Right lung (tissue), 5 donors: ENCODE results near the gene ANKDD1B. TPM values are rescaled to one million over a fixed set of nuclear protein-coding genes. Genes with fewer than 3 reads are reported as not detected.

Experiments
- DNase-seq, 2 donors: peaks; one replicate each; pipeline ENCODE4 v3.0.0-alpha.2; 2013
- polyA plus RNA-seq, 5 donors: library from polyadenylated mRNA; unstranded; fragments of 120-200 nt; gene quantifications; one replicate each; pipeline versions ENCODE4 v1.2.1 to v1.2.3, GENCODE V29; 2013; ENCODE audit warnings: inconsistent platforms in 1 of 5, low replicate concordance in 1 of 5; ENCODE audit not compliant: insufficient read length in 5 of 5, insufficient read depth in 1 of 5

ANKDD1B gene
- polyA plus RNA-seq, 5 donors: 3.7 to 5.7 (median 4.5) TPM

DNA sequence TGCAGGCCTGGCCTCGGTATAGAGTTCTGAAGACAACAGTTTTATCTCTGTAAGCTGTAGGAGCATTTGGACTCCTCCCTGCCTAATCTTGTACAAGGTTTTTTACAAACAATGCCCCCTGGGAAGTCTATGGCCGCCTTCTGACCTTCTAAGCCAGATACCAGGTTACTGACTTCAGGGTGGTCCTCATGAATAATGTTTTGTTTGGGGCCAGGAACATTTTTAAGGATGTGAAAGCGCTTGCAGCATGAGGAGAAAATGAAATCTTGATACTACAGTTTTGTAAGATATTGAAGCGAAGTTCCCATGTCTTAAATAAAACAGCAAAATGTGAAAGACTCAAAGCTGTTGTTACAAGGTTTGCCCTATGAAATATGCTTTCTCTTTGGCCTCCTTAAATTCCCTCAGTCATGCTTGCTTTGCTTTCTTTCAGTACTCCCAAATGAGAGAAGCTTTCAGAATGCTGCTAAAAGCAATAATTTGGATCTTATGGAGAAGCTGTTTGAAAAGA is 5.2 kb downstream of the ANKDD1B start:
- peak in 1 of 2 donors; percentile 31 for DNase-seq

DNA sequence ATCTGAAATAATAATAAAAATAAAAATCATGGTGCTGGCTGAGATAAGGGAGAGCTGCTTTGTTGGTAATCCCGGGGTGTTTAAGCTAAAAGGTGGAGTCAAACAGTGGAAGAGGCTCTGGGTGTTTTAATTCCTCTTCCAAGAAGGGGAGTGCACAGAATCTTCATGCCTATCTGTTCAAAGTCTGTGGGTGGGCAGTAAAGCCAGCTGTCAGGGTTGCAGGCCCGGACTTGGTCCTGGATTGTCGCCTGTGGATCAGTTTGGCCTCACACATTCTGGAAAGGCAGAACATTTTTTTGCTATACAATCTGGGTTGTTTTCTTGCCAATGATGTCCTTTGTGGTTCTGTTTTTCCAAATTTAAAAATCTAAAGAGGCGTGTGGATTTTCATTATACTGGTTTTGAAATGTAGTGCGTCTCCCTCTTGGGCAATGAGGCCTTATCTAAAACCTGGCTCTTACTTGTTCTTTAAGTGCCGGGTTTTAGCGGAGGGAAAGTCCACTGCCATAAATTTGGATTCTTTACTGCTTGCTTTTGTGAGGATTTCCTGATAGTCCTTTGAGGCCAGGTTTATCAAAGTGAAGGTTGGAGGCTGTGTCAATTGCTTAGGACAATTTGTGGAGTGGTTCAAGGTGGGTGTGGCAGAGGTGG is 5.8 kb downstream of the ANKDD1B start:
- DNase-seq: peak in 1 of 2 donors; percentile 42

DNA sequence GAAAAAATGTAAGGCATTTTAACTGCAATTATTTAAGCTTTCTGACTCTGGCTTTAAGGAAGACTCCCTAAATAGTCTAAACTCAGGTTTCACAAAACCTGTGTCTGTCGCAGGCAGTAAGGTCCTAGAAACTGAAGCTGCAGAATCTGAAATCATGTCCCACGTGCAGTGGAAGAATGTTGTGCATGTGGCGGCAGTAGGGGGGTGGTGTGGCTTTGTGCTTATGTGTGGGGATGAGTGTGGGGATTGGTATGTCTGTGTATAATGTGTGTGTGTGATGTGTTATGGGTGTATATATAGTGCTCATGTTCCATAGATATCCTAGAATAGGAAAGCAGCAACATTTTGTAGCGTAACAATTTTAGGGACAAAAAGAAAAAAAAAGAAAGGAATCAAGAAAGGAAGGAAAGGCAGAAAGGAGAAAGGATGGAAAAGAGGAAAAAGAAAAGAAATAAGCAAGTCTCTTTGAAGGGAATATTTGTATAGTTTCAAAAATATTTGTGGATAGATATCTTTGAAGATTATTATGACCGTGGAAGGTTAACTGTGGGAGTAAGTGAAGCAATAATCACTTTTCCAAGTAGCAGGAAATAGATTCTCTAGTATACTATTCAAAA is 6.6 kb downstream of the ANKDD1B start:
- DNase-seq: no peak

DNA sequence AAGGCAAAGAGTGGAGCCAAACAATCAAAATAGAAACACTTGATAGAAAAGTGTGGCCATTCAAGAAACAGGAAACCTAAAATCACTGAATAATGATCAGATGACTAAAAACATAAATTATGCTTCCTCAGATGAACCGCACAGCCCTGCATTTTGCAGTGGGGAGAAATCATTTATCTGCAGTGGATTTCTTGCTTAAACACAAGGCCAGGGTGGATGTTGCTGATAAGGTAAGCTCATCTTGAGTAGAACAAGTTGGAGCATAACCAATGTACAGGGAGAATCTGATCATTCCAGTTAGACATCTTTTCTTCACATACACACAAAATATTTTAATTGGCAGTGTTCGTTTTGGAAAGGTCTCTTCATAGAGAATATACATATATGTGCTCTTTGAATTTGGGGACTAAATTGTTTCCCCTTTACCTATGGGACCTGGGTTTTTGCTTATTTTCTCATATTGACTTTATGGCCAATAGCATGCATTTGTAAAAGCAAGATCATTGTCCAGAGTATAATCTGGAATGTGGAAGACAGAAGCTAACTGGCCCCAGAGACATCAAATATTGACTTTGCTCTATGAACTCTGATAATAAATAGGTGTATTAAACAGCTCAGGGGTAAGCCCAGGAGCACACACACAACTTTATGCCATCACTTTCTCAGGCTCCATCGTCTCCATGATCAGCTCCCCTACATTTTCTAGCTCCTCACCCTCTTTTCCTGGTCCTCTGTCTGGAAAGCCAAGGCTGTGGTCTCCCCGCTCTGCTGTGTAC is 9.1 kb downstream of the ANKDD1B start:
- no peak for DNase-seq

DNA sequence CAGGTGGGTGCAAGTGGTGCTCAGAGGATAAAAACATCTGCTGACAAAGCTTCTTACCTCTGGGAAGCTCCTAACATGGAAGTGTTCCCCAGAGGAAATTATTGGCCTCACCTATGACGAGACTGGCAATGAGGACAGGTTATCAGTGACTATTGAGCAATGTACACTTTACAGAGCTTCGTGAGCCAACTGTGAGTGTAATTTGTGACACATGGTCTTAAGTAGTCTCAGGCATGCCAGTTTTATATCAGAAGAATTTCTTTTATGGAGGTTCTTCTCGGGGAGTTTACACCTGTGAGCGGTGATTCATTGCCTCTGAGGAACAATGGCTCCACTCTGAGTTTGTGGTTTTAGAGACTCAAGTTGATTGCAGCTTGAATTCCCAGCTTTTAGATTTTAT is 11.3 kb downstream of the ANKDD1B start:
- DNase-seq: no peak

DNA sequence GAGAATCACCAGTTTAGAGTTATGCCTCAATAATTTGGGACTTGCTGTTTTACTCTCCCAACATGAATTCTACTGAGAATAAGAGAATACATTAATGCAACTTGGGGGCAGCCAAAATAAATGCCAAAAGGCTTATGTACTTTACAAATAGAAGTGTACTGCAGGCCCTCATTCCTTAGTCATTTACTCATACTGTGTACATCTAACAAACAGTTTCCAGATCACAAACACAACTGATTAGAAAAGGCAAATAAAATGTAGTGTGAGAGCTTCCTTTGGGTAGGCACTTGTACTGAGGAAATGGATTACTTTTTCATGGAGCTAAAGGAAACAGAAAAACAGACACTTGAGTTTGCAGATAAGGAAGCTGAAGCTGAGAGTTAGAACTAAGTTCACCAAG is 12.6 kb downstream of the ANKDD1B start:
- DNase-seq: no peak

DNA sequence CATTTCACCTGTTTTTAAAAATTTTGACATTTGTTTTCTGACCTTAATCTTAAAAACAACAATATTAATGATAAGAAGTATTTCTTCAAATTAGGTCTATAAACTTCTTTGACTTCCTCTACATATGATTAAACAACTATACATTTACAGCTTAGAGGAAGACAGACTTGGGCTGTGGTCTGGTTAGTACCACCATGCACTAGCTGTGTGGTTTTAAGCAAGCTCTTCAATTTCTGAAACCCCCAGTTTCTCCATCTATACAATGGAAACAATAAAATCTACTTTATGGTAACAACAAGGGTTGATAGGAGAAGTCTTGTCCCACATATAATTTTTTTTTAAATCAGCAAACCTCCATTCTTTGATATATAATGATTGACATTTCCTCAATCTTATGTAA is 15.7 kb downstream of the ANKDD1B start:
- DNase-seq: no peak

DNA sequence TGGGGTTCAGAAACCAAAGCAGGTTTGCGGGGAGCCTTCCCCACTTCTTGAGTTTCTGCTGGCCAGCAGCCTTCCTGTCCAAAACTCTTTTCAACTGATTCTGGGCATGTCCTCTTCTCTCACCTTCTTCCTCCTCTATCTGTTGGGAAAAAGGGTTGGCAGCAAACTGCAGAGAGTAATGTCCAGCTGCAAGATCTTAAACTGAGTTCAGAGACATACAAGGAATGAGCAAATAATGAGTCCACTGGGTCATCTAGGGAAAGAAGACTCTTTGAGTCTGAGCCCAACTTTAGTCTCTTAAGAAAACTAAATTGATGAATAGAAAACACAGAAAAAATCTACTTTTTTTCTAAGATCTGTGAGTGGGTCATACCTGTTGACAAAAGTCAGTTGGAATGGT is 16.5 kb downstream of the ANKDD1B start:
- no peak for DNase-seq

DNA sequence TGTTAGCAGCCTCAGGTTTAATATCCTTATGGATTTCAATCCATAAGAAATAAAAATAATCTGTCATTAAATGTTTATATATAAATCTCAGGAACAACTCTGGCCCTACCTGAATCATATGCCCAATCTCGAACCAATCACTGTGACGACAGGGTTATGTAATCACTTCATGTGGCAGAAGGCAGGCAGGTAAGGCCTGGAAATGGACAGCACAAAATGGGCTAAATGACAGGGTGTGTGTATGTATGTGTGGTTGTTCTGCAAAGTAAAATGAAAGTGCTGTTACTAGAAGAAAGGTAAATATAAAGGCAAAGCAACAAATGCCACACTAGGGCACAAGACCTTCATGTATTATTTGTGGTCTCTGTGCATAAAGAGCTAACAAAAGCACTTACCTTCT is 19.6 kb downstream of the ANKDD1B start:
- no peak for DNase-seq

DNA sequence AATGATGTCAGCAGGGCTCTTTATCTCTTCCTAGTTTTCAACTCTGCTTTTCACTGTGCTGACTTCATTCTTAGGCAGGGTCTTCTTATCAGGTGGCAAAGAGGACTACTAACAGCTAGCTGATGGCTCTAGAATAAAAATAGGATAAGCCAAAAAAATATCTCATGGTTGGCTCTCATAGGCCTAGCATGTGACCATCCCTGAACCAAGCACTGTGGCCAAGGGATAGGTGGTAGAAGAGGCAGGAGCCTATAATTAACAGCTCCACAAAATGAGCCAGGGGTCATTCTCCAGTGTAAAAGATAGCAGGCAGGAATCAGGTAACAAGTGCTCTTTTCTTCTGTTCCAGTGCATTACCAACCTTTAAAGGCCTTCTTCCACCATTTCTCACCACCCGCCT is 21.1 kb downstream of the ANKDD1B start:
- no peak for DNase-seq

DNA sequence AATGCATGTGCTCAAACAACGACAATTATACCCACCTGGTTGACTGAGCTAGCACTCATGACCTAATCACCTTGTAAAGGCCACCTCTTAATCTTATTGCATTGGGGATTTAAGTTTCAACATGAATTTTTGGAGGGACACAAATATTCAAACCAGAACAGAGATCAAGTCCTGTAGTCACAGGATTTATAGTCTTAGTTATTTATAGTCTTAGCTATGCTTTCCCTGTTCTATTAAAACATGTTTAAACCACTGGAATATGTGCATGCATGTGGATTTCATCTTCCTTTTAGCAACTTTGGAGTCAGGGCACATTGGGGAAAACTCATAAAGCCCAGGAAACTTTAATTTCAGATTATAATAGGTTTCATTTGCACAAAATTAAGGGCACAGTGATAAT is 26.7 kb downstream of the ANKDD1B start:
- no peak for DNase-seq

DNA sequence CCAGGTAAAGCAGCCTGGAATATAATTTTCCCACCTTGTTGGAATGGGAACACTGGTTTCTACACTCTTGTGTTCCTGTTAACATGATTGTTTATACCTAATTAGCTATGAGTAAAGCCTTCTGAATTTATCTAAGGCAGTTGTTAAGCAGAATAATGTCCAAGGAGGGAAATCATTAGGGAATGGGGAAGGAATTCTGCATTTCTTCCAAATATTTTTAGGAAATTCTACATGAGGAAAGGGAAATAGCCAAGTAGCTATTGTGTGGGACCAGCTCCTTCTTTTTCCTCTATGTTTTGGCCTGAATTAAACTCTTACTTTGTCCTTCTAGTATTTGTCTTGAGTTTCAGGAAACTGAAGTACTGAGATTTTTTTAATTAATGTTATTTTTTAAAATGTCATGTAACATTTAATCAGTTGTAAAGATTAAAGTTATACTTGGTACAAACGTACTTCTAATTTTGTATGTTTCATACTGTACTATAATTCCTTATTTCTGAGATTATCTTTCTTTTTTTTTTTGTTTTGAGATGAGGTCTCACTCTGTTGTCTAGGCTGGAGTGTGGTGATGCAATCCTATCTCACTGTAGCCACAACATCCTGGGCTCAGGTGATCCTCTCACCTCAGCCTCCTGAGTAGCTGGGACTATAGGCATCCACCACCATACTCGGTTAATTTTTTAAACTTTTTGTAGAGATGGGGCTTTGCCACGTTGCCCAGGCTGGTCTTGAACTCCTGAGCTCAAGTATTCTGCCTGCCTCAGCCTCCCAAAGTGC is 28.5 kb downstream of the ANKDD1B start:
- DNase-seq: no peak

DNA sequence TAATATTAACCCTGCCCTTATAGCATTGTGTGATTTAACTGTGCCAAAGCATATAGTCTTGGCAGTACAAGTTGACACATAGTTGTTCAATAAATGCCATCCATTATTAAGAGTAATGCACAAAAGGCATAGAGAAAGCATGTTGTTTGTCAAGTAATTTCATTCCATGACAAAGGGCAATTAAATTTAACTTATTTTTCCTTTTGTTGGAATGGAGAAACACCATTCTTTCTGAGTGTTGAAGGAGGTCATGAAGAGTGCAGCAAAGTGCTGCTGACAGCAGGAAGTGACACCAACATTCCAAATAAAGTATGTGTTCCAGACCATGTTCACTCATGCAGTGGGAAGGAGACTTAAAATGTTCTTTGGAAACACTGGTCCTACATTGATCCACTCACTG is 29.1 kb downstream of the ANKDD1B start:
- DNase-seq: peak; percentile 25 to 35

DNA sequence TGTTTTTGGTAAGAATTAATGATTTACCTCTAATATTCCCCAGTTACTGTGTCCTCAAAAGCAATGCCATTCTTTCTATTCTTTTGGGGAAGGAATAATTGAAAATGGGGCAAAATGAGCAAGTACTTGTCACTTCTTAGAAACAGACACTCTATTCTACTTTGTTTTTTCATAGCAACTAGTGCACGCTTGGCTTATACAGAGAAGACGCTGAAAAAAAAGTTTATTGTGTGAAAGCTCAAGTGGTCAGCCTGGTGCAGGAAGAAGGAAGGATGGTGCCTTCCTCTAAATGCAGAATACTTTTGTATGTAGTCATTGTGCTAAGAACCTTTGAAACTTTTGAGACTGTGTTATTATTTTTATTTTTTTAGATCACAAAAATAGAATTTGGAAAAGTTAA is 29.6 kb downstream of the ANKDD1B start:
- DNase-seq: no peak

DNA sequence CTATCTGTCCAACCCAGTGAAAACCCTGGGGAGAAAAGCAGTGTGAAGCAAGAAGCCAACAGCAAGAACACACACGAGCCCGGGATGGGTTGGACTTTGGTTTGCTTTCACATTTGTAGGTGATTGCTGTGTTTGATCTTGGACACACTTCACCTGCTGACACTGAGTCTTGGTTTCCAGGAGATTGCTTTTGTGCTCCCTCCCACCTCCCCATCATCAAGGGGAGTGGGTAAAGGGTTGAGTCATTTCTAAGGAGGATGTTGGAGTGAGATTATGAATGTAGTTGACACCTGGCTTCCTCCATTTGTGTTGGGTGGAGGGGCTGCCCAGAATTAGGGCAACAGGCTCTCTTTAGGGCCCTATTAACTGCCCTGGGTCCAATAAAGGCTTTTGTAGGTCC is 37.5 kb downstream of the ANKDD1B start:
- DNase-seq: no peak

DNA sequence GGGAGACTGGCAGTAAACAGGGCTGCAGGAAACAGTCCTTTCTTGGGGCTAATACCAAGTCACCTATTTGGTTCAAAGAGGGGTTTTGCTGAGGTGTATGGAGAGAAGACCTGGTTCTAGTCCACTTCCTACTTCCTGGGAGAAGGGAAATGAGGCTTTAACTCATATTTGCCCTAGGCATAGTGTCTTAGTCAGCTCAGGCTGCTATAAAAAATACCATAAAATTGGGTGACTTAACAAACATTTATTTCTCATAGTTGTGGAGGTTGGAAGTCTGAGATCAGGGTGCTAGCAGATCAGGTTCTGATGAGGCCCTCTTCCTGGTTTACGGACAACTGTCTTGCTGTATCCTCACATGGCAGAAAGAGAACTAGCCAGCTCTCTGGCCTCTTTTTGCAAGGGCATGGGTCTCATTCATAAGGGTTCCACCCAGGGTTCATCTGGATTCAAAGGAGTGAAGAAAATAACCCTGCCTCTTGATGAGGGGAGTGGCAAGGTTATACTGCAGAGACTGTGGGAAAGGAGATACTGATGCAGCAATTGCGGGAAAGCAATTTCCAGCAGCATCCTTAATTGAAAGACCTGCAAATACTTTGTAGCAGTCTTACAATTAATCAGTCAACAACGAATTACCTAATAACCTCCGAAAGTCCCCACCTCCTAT is 40.5 kb downstream of the ANKDD1B start:
- DNase-seq: no peak

DNA sequence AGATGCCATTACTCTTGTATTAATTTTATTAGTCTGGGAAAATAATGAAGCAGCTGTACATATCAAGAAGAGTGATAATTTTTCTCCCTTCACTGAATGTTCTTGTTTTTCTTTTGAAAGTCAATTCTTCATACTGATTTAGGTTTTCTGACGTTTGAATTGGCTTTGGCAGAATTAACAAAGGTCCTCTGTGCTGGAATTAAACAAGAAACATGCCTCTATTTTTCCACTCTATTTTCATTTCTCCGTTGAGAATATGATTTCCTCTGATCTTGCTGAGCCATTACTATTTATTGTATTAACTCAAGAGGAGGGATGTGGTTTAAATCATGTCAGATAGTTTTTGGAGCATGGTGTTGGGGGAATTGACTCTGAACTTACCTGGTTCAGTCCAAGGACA is 42.3 kb downstream of the ANKDD1B start:
- DNase-seq: no peak

DNA sequence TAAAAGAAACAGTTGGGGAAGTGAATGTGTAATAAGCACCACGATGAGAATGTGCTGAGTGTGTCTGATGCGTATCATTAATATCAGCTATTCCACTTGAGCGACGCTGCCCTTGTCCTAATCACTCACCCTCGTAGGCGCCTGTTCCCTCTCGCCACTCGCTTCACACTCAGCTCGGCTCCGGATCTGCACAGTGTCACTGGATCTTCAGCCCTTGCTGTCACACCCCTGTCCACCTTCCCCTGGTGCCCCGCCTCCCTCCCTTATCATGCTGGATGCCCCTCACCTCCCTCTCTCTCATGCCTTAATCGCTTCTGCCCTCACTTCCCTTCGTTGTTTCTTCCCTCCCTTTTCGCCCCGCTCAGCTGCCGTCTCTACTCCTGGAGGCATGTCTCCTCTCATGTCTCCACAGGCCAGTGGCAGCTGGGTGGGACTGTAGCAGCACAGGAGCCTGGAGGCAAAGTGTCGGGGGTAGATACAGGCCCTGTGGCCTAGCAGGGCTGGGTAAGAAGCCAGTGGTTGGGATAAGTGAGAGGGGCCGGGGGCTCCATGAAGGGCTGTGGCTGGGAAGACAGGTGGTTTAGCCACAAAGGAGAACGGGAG is 43.5 kb downstream of the ANKDD1B start:
- DNase-seq: no peak

DNA sequence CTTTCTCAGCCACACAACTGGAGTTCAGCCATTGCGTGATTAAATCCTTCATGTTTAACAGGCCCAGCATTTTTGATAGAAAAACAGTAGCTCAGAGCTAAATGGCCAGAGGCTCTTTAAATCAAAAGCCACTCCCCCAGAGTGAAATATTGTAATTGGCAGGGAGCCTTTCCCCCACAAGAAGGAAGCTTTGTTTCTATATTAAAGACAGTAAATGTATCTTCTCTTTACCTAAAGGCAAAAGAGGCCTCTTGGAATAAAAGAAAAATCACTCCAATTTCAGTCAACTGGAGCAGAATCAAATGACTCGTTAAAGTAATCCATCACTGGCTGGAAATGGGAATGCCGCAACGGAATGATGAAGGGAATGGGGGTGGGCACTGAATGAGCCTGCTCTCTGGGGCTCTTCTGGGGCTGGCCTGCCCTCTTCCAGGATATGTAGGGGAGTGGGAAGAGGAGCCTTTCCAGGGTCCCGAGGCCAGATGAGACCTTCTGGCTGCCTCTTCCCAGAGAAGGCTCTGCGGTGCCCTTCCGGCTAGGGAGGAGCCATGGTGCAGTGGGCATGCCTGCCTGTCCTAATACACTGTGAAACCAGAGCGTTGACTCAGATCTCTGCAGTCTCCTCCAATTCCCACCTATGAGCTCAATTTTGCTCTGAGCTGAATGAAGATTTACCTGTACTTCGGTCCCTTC is 45.2 kb downstream of the ANKDD1B start:
- no peak for DNase-seq

DNA sequence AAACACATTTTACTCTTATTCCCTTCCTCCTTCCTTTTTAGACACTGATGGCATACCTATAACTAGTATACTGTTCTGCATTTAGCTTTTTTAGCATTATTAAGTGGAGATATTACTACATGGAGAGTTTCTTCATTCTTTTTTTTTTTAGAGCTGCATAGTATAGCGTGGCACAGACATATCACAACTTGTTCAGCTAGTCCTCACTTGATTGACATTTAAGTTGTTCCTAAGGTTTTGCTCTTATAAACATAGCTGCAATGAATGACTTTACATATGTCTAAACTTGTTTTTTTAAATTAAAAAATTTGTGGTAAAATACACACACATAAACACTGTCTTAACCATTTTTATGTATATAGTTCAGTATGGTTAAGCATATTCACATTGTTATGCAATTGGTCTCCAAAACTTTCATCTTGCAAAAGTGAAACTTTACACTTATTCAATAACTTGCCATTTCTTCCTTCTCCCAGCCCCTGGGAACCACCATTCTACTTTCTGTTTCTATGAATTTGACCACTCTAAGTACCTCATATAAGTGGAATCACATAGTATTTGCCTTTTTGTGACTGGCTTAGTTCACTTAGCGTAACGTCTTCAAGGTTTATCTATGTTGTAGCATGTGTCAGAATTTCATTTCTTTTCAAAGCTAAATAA is 48.7 kb downstream of the ANKDD1B start:
- no peak for DNase-seq
